NCI-H2171 (cell line): ENCODE measurements around the gene PRKCB.

Experiments
- DNase-seq: peaks from one replicate; lab custom pipeline; 2025; lab: John Stamatoyannopoulos, UW

Gene PRKCB

DNA sequence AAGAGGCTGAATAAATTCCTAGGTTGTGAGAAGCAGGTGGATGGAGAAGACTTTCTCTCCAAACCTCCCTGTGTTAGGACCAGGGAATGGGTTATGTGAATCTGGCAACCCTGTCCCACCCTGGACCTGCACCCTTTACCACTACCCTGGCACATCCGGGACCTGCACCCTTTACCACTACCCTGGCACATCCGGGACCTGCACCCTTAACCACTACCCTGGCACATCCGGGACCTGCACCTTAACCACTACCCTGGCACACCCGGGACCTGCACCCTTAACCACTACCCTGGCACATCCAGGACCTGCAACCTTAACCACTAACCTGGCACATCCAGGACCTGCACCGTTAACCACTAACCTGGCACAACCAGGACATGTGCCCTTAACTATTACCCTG lies 213.3 kb downstream of the PRKCB start:
- DNase-seq: no peak

DNA sequence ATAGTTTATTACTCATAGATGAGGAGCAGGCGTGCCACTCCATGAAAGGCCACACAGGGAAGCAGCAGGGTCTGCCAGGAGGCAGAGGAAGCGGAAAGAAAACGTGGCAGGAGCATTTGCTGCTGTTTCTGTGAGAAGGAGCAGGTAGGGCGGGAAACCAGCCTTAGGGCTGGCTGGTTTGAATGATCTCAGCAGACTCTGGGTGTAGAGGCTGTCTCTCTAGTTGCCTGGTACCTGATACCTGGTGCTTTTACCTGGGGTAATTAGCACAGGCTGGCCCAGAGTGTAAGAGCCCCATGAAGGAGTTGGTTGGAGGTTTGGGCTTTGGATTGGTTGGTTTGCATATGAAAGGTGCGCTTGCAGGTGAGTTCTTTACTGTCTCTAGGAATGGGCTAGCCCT lies 215.3 kb downstream of the PRKCB start:
- no peak for DNase-seq

GRCh38 chr16:24052329-24053098 lies 216.7 kb downstream of the PRKCB start:
- DNase-seq: no peak

DNA sequence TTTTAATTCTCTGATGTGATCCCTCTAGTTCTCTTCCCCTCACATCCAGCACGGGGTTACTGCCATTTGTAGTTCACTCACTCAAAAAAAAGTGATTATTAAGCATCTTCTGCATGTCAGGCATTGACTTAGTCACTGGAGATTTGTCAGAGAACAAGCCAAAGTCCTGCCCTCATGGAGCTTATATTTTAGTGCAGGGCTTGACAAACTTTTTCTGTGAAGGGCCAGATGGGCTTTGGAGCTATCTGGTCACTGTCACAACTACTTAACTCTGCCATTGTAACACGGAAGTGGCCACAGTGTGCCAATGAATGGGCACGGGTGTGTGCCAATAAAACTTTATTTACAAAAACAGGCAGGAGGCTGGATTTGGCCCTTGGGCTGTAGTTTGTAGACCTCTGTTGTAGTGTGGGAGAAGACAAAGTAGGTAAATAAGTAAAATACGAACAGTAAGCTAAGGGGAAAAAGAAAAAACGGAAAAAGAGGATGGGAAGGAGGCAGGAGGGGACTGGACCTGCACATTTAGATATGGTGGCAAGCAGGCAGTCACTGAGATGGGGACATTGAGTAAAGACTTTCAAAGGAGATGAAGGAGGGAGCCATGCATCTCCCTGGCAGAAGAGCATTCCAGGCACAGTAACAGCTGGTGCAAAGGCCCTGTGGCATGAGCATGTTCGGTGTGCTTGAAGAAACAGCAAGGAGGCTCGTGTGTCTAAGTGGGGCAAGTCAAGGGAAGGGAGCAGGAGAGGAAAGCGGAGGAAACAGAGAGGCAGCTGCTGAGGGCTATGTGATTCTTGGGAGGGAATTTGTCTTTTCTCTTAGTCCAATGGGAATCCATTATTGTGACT lies 217.5 kb downstream of the PRKCB start:
- no peak for DNase-seq

GRCh38 chr16:24054741-24055491 lies 219.1 kb downstream of the PRKCB start:
- no peak for DNase-seq

DNA sequence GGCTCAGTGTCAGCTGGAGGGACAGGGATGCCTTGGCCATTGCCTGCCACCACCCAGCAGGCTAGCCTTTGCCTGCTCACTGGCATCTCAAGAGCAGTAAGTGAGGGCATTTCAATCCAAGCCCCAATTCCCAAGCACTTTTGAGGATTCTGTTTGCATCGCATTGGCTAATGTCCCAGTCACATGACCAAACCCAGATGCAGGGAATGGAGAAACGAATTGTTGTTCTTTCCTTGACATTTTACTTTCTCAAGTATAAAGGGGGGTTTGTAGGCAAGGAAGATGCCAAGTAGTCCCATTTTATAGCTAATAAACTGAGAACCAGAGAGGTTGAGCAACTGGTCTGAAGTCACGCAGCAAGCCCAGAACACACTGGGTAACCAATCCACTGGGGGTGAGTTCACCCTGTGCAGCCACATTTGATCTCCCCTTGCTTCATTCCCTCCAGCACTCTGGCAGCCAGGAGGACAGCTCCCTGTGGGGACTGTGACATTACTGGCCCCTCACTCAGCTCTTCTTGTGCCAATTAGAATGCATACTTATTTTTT lies 226.6 kb downstream of the PRKCB start:
- DNase-seq: no peak

GRCh38 chr16:24069036-24069590 lies 233.3 kb downstream of the PRKCB start:
- no peak for DNase-seq

DNA sequence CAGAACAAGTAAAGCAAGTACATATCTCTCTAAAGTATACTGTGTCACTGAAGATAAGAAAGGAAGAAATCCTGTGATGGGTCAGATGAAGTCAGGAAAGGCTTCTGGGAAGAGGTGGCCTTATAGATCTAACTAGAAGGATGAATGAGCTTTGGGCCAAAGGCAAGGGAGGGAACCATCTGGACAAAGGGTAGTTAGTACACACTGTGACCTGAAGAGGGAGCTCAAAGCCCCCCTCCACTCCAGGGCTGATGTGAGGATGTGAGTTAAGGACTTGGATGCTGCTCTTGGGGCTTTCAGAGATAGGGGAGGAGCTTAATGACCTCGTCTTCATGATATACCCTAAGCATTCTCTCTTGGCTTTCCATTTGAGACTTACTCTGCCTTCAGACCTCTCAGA lies 235.1 kb downstream of the PRKCB start:
- DNase-seq: no peak

DNA sequence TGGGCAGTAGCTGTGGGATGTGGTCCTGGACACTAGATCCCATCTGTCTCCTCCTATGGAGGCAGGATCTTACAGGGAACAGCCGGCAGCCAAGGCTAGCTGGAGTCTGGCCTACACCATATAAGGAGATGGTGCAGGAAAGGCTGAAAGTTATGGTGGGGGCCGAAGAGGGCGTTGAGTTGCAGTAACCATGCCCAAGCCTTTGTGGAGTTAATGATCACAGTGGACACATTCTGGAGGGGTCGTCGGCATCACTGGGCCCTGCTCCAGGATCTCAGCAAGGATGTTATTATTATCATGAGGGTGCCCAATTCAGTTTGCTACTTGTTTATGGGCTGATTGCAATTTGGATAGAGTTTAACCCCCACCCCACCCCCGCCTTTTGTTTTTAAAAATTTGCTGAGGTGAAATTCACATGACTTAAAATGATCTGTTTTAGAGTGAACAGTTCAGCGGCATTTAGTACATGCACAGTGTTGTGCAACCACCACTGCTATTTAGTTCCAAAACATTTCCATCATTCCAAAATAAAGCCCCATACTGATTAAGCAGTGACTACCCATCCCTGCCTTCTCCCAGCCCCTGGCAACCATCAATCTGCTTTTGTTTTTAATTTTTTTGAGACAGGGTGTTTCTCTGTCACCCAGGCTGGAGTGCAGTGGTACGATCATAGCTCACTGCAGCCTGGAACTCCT lies 236.0 kb downstream of the PRKCB start:
- DNase-seq: no peak

- no peak for DNase-seq
Observed at GRCh38 chr16:24073321-24073720, 237.5 kb downstream of the PRKCB start.

- no peak for DNase-seq
Observed at GRCh38 chr16:24074574-24074973, 238.8 kb downstream of the PRKCB start.

DNA sequence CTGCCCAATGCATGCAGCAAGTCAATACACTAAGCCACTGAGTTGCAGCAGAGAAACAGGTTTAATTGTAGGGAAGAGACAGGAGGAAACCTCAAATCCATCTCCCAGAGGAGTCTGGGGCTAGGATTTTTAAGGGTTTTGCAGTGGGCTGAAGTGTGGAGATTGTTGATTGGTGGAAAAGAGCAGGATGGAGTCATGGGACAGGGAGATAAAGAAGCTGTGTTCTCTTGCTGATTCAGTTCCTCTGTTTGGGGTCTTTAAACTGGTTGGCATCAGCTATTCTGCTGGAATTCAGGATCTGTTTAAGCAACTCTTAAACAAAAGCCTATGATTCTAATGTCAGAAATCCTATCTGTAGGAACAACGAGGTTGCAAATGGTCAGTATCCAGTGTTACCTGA lies 239.5 kb downstream of the PRKCB start:
- no peak for DNase-seq

GRCh38 chr16:24075931-24076716 lies 240.3 kb downstream of the PRKCB start:
- no peak for DNase-seq

- no peak for DNase-seq
Observed at GRCh38 chr16:24077292-24077691, 241.5 kb downstream of the PRKCB start.

- no peak for DNase-seq
Observed at GRCh38 chr16:24077966-24078365, 242.2 kb downstream of the PRKCB start.

DNA sequence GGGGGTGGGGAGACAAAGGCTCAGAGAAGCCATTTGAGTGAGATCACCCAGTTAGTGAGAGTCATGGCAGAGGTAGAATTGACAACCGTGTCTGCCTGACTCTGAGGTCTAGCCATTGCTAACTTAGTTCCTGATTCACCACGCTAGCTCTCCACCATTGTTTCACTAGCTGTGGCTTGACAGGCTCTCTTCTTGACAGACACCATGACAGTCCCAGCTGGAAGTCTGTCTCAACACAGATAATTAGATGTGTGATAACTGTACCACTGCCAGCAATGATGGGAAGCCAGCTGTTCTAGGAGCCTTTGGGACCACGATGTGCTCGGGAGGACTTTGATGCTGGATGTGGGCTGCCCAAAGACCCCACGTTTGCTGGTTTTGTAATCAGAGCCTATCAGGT lies 249.9 kb downstream of the PRKCB start:
- no peak for DNase-seq

DNA sequence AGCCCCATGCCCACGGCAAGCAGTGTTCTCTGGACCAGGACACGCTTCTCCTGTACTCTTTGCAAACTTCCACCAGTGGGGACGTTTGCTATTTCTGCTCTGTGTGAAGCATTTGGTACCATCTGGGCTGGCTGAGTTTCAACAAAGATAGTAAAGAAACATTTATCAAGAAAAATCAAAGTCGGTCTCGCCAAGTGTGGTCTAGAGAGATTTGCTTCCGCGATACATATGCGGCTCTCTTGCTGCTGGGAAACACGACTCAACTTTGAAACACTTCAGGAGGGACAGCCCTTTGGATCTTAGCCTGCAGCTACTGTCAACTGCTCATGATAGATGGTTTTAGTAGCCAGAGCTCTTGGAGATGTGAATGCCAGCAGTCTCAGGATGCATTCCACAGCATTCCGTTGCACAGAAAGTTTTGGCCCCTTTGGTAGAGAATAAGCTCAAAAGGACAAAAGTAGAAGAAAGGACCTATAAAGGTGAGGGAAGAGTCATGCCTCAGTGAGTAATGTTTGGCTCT lies 252.2 kb downstream of the PRKCB start:
- DNase-seq: no peak

DNA sequence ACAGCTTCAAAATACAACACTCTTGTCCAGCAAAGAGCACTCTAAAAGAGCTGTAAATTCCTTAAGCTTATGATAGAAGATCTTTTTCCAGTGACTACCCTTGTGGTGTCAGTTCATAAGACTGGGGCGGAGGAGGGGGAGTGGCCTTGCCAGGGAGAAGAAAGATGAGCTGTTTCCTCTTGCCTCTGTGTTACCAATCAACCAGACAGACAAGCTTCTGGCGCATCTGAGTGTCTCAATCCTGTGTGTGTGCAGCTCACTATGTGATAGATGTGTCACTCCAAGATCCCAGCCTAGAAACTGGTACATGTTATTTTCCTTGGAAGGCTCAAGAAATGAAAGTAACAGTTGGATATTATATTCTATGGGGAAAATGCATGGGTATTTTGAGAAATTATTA lies 253.0 kb downstream of the PRKCB start:
- DNase-seq: no peak

DNA sequence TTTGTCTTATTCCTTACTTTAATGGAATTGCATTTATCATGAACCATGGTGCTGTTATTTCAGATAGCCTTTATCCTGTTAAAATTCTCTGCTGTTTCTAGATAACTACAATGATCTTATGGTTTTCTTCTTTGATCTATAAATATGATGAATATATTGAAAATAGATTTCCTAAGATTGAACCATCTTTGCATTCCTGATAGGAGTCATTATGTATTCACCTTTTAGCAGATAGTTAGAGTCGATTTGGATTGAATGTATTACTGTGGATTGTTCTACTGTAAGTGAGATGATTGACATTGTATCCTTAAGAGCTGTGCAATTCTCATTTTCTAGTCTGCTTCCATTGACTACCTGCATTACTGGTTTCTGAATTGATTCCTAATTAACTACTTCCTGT lies 255.3 kb downstream of the PRKCB start:
- DNase-seq: no peak

DNA sequence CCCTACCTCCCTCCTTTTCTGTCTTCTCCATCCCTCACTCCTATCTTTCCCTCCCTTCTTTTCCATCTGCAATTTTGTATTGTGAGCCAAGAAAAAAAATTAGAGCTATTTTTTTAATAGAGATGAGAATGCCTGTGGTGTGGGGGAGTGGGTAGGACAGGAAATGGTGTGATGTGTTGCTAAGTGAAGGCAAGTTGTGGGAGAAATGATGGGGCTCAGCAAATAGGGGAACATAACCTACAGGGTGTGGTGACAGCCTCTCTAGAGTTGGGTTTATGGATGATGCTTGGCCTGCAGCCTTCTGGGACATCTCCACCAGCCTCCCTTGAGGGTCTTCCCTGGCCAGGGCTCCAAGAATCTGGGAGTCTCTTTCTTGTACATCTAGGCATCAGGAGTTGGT lies 257.3 kb downstream of the PRKCB start:
- DNase-seq: no peak
